Central memory CD8-positive, alpha-beta T cell (primary cell): ENCODE results near the gene WBP1L.
A peak's percentile ranks its signal among the peaks of the same experiment; 100 is the strongest.

ENCODE experiments used
- ATAC-seq: fragments of 150-1000 bp; cut with Tn5 transposase; replicated peaks from 2 replicates; pipeline ENCODE4 v1.10.0; 2022; ENCODE audit warnings: mild to moderate bottlenecking, moderate FRiP score, moderate number of reproducible peaks; ENCODE audit not compliant: poor library complexity, severe bottlenecking; ENCODE audit errors: extremely low read depth
- DNase-seq, 2 donors: peaks; one replicate each; pipeline ENCODE4 v3.0.0; 2021; ENCODE audit warnings: low spot score in 2 of 2
- H3K27ac Mint-ChIP-seq: one replicate; pipeline ENCODE4 v1.8.0; 2022; ENCODE audit warnings: low read depth, mild to moderate bottlenecking, moderate library complexity, mixed read lengths
- H3K27me3 Mint-ChIP-seq: one replicate; pipeline ENCODE4 v1.8.0; 2022; ENCODE audit warnings: mixed read lengths
- H3K36me3 Mint-ChIP-seq: one replicate; pipeline ENCODE4 v1.8.0; 2022; ENCODE audit warnings: mild to moderate bottlenecking, moderate library complexity, mixed read lengths; ENCODE audit not compliant: insufficient read depth
- H3K4me1 Mint-ChIP-seq: one replicate; pipeline ENCODE4 v1.8.0; 2022; ENCODE audit warnings: mixed read lengths
- H3K4me3 Mint-ChIP-seq: one replicate; pipeline ENCODE4 v1.8.0; 2022; ENCODE audit warnings: mild to moderate bottlenecking, moderate library complexity, mixed read lengths
- H3K9me3 Mint-ChIP-seq: one replicate; pipeline ENCODE4 v1.8.0; 2022; ENCODE audit warnings: mixed read lengths

The WBP1L gene

DNA sequence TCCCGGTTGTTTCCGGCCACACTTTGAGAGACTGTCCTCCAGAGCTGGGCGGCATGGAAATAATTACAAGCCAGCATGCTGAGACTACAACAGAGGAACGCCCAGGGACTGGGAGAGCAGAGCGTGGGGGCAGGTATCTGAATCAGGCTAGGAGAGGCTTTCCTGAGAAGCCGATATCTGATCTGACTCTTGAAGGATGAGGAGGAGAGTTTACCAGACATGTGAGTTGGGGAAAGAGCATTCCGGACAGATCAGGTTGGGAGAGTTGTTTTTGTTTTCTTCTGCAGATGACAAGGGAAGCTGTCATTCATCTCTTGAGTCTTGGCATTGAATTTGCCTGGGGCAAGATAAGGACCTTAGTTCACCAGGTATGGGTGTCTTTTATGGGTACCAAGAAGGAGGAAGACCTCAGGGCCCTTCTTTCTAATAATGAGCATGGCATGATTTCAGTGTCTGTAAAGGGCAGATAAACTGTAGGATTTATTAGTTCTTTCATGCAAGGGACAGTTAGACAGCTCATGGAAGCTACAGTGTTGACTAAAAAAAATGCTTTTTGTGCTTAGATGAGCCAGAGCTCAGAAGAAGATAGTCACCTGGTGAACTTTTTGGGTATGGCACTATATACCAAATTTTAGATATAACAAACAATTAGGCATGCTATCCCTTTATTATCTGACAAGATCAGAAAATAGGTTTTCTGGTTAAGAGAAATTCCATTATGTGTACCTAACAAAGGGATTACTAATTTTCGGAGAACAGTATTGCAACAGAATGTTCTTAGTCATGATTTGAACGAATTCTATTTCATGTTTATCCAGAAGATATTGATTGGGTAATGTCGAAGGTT, 36.2 kb downstream of the WBP1L start:
- Mint-ChIP-seq H3K9me3 (no peaks in the 10 kb centered on the region), H3K4me1 (peaks cover 63% of the 10 kb centered on the region), H3K27ac (no peak overlapping the region), H3K27me3 (no peaks in the 10 kb centered on the region), H3K4me3 (no peak overlapping the region), H3K36me3 (peaks cover 4% of the 10 kb centered on the region)
- DNase-seq (no peak), ATAC-seq (no peak)

DNA sequence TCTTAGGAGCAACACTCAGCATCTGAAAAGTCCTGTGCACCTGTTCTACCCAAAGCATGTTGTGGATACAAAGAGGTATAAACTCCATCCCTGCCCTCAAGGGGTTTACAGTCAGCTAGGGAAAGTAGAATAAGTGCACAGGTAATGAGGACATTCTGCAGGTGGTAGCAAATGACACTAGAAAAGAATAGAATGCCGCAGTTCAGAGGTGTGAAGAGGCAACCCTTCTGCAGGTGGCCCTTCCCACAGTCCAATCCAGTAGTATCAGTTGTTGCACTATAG, 36.7 kb downstream of the WBP1L start:
- H3K36me3 Mint-ChIP-seq: peaks cover 7% of the 10 kb centered on the region
- DNase-seq (no peak), ATAC-seq (no peak)
- no peak overlapping the region for H3K27ac Mint-ChIP-seq
- H3K4me1 Mint-ChIP-seq: peaks cover 62% of the 10 kb centered on the region
- H3K27me3 Mint-ChIP-seq: no peaks in the 10 kb centered on the region
- H3K4me3 Mint-ChIP-seq: no peak overlapping the region
- H3K9me3 Mint-ChIP-seq: no peaks in the 10 kb centered on the region

- Mint-ChIP-seq H3K27ac (no peak overlapping the region), H3K4me1 (peaks cover 62% of the 10 kb centered on the region), H3K4me3 (no peak overlapping the region), H3K9me3 (no peaks in the 10 kb centered on the region), H3K36me3 (peaks cover 9% of the 10 kb centered on the region), H3K27me3 (no peaks in the 10 kb centered on the region)
- no peak for ATAC-seq
- no peak for DNase-seq
Measured at GRCh38 chr10:102781090-102781920, 37.6 kb downstream of the WBP1L start.

GRCh38 chr10:102781921-102782557, 38.3 kb downstream of the WBP1L start:
- Mint-ChIP-seq H3K36me3 (peaks cover 9% of the 10 kb centered on the region), H3K4me1 (peaks cover 66% of the 10 kb centered on the region), H3K27me3 (no peaks in the 10 kb centered on the region), H3K9me3 (no peaks in the 10 kb centered on the region), H3K27ac (peak overlapping the region; percentile 42), H3K4me3 (no peak overlapping the region)
- no peak for ATAC-seq
- DNase-seq: no peak

DNA sequence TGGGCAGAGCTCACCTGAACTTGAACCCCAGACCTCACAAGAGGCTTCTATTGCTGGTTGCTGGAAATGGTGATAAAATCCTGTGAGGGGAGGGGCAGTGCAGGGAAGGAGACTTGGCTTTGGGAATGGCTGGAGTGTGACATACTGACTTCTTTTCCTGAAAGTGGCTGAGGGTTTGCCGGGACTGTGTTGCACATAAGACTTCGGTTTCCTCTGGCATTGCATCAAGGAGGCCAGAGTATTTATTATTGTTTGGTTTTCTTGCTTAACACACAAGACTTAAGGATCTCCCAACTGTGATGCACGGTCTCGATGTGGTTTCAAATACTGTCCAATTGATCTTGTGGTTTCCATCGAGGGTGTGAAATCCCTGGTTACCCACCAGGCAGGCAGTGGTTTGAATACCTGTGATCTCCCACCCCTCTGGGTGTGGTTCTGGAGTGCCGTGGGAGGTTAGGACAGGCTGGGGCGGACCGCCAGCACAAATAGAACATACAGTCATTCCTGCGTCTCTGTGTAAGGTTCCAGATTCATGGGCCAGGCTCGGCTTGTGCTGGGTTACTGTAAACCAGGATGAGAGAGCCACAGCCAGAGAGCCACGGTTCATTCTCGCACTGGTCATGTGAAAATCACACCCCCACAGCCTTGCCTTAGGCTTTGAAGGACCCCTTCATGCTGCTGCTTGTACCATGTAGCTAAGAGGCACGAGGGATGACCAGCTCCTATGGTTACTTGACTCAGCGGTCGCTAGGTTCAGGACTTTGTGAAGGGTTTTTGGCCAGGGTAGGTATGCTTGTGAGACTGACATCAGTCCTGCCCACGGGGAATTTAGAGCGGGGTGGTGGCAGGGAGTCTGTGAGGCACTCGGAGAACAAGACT, 39.2 kb downstream of the WBP1L start:
- Mint-ChIP-seq H3K27ac (peak overlapping the region; percentile 42), H3K4me3 (no peak overlapping the region), H3K9me3 (no peaks in the 10 kb centered on the region), H3K4me1 (peaks cover 71% of the 10 kb centered on the region), H3K27me3 (no peaks in the 10 kb centered on the region), H3K36me3 (peaks cover 9% of the 10 kb centered on the region)
- DNase-seq: no peak
- no peak for ATAC-seq

- Mint-ChIP-seq H3K27ac (no peak overlapping the region), H3K27me3 (no peaks in the 10 kb centered on the region), H3K9me3 (no peaks in the 10 kb centered on the region), H3K4me1 (peaks cover 69% of the 10 kb centered on the region), H3K4me3 (no peak overlapping the region), H3K36me3 (peaks cover 9% of the 10 kb centered on the region)
- ATAC-seq: no peak
- no peak for DNase-seq
Measured at GRCh38 chr10:102783568-102783967, 39.8 kb downstream of the WBP1L start.

- ATAC-seq (no peak), DNase-seq (no peak)
- Mint-ChIP-seq H3K4me1 (peaks cover 68% of the 10 kb centered on the region), H3K4me3 (no peak overlapping the region), H3K27ac (peak overlapping the region; percentile 79), H3K27me3 (no peaks in the 10 kb centered on the region), H3K9me3 (no peaks in the 10 kb centered on the region), H3K36me3 (peaks cover 10% of the 10 kb centered on the region)
Measured at GRCh38 chr10:102785818-102786217, 42.1 kb downstream of the WBP1L start.

GRCh38 chr10:102791754-102792395, 48.1 kb downstream of the WBP1L start:
- Mint-ChIP-seq H3K36me3 (peaks cover 6% of the 10 kb centered on the region), H3K27ac (no peak overlapping the region), H3K4me3 (no peak overlapping the region), H3K27me3 (no peaks in the 10 kb centered on the region), H3K9me3 (no peaks in the 10 kb centered on the region), H3K4me1 (peaks cover 70% of the 10 kb centered on the region)
- DNase-seq (no peak), ATAC-seq (no peak)

DNA sequence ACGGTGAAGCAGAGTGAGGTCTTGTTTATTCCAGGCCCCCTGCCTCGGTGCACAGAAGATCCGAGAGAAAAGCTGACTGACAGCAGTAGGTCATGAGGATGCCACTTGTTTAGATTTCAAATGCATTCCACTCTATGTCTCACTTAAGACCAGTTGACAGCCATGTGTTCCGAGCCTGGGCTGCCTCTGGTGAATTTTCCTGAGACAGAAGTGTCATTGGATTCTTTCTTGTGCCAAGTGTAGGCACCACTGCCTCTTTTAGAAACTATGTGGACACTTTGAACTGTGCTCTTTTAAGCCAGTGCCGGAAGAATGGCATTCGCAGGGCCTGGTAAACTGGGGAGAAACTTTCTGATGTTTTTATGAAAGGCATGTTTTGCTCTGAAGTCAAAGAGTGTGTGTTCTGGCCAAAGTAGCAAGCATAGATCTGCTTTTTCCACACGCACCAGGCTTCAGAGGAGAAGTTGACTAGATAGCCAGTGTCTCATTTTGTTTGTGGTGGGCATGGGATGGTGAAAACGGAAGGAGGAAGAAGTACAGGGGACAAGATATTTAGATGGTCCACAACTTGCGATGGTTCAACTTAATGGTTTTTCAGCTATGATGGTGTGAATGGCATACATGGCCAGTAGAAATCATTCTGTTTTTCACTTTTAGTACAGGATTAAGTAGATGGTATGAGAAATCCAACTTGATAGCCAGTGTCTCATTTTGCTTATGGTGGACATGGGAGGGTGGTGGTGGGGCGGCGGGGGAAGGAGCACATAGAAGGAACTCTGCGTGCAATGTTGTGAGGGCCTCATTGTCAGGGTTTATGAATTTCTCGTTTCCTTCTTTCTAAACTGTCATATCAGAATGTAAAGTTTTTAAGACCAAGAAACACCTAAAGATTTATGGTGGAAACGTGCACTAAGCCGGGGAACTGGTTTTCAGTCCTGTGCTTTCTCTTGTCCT, 52.0 kb downstream of the WBP1L start:
- DNase-seq (no peak), ATAC-seq (no peak)
- H3K36me3 Mint-ChIP-seq: peaks cover 18% of the 10 kb centered on the region
- peak overlapping the region; percentile 17 for H3K4me3 Mint-ChIP-seq
- no peaks in the 10 kb centered on the region for H3K27me3 Mint-ChIP-seq
- peaks cover 47% of the 10 kb centered on the region for H3K4me1 Mint-ChIP-seq
- no peaks in the 10 kb centered on the region for H3K9me3 Mint-ChIP-seq
- peak overlapping the region; percentile 49 for H3K27ac Mint-ChIP-seq

DNA sequence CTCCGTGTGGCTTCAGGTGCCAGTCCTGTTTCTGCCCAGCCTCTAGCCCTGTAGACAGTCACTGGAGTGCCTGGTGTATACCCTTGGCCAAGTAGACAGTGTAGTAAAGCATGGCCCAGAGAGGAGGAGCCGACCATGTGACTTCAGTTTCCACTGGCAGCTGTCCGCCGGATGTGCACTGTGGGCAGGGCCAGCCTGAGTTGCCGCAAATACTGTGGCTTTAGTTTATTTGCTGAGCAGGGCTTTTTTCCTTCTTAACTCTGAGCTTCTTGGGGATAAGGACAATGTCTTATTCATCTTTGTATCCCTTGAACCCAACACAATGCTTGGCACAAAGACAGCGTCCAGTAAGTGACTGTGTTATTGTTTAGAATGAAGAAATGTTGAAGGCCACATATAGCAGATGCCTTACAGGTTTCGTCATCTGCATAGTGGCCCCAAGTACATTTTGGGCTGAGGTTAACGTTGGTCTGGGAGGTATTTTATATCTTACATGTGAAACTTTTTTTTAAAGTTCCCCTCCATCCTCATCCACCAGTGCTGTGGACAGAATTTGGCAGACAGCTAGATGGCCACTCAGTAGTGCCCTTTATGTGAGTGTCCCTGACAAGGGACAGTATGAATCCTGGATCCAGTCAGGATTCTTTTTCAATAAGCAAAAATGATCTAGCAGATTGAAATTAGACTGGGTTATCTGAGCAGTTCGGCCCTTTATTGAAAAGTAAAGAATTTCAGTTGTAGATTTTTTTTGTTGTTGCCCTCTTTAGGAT, 52.8 kb downstream of the WBP1L start:
- Mint-ChIP-seq H3K9me3 (no peaks in the 10 kb centered on the region), H3K36me3 (peaks cover 18% of the 10 kb centered on the region), H3K27ac (no peak overlapping the region), H3K27me3 (no peaks in the 10 kb centered on the region), H3K4me3 (no peak overlapping the region), H3K4me1 (peaks cover 54% of the 10 kb centered on the region)
- DNase-seq (no peak), ATAC-seq (peak; percentile 72)
